NB4 (cell line): ENCODE data around the gene FAM78B.

Experiments used
- POLR2A ChIP-seq: IDR thresholded peaks from 2 replicates; pipeline ENCODE4 v1.6.1; 2011; ENCODE audit warnings: mild to moderate bottlenecking; ENCODE audit not compliant: insufficient read length; ENCODE audit errors: extremely low read depth
- TF ChIP-seq, protein P1 (sequence below): IDR thresholded peaks from one replicate; pipeline ENCODE4 v1.5.1; 2012; ENCODE audit warnings: low read depth, low read length

DNA sequence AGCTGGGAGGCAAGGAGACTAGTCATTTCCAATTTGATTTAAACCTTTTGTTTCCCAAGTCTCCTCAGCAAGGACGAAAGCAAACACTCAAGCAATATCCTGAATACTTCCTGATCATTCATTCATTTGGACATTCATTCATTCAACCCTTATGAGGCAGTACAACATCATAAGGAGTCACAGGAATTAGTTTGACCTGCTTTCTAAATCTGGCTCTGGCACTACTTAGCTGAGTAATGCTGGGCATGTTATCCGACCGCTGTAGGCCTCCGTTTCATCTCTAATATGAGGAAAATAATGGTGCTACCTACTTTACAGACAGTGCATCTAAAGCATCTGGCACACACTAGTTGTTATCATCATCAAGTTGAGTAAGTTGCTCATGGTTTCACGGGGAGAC, 11.7 kb downstream of the FAM78B start:
- TF ChIP-seq, protein P1, sequence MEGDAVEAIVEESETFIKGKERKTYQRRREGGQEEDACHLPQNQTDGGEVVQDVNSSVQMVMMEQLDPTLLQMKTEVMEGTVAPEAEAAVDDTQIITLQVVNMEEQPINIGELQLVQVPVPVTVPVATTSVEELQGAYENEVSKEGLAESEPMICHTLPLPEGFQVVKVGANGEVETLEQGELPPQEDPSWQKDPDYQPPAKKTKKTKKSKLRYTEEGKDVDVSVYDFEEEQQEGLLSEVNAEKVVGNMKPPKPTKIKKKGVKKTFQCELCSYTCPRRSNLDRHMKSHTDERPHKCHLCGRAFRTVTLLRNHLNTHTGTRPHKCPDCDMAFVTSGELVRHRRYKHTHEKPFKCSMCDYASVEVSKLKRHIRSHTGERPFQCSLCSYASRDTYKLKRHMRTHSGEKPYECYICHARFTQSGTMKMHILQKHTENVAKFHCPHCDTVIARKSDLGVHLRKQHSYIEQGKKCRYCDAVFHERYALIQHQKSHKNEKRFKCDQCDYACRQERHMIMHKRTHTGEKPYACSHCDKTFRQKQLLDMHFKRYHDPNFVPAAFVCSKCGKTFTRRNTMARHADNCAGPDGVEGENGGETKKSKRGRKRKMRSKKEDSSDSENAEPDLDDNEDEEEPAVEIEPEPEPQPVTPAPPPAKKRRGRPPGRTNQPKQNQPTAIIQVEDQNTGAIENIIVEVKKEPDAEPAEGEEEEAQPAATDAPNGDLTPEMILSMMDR: no peak
- no peak for TF ChIP-seq POLR2A
